ENCODE measurements around the gene MED29. TPM values are rescaled to one million over a fixed set of nuclear protein-coding genes. Genes with fewer than 3 reads are reported as not detected.

MED29 gene
- total and polyA plus RNA-seq, 10 of the 15 experiments (the other 5 are each of a cell fraction or from before 2014, with no cell fraction given): 3.2 to 36.6 (median 22.8) TPM

GRCh38 chr19:39365531-39365930 lies 25.6 kb upstream of the MED29 start (continued):
- TF ChIP-seq MAX (IDR thresholded peaks at IDR 0.05; ENCODE audit: low read depth, low read length) (no peak), PAX8 (IDR thresholded peaks at IDR 0.05) (no peak), NR2C2 (IDR thresholded peaks at IDR 0.05; ENCODE audit: borderline replicate concordance, control insufficient read depth, insufficient read length, low read depth) (no peak), GABPA (IDR thresholded peaks at IDR 0.05; ENCODE audit: low read depth) (no peak), STAT3 (IDR thresholded peaks at IDR 0.05; ENCODE audit: low read depth, low read length) (no peak), CUX1 (IDR thresholded peaks at IDR 0.05; ENCODE audit: insufficient replicate concordance, low read depth, low read length) (no peak)

GRCh38 chr19:39369200-39369599 lies 22.0 kb upstream of the MED29 start:
- RAD21 ChIA-PET (ENCODE audit: unreplicated experiment): no interaction called here
- Histone ChIP-seq H3K36me3 (ENCODE audit: control insufficient read depth in 2 of 2, insufficient read depth in 2 of 2, low read length in 1 of 2) (peaks cover 3 to 13% of the 10 kb centered on the region in 2 experiments; a peak in 2 of 4 replicates), H3K4me3 (no peak overlapping the region), H3K27ac (ENCODE audit: control insufficient read depth, insufficient read depth) (no peak overlapping the region), H3K4me2 (ENCODE audit: control insufficient read depth, insufficient read depth) (no peak overlapping the region), H4K20me1 (ENCODE audit: control insufficient read depth, insufficient read depth) (no peaks in the 10 kb centered on the region), H2AFZ (ENCODE audit: control insufficient read depth, low read depth, low read length) (no peak overlapping the region), H3K9ac (ENCODE audit: control insufficient read depth, insufficient read depth, low read length) (no peak overlapping the region), H3K79me2 (ENCODE audit: control insufficient read depth, insufficient read depth, low read length) (no peaks in the 10 kb centered on the region), H3K27me3 (replicated peaks in 1 of 2; ENCODE audit: control insufficient read depth in 2 of 2, insufficient read depth in 2 of 2, low read length in 1 of 2) (no peaks in the 10 kb centered on the region), H3K4me1 (ENCODE audit: control insufficient read depth, insufficient read depth, low read length) (0 out of 2 replicates have a peak, but pooled peaks cover under 1% of the 10 kb centered on the region), H3K9me3 (replicated peaks; ENCODE audit: control insufficient read depth, insufficient read depth, low read length) (no peaks in the 10 kb centered on the region)
- SMC1A ChIA-PET (ENCODE audit: uncharacterized antibody, unreplicated experiment): interaction anchor here (1.0 kb wide), 1 partner anchor 53 kb away, joined by 3 read pairs; no protein-coding TSS in a partner anchor
- FAIRE-seq (no peak), ATAC-seq (no peak), DNase-seq (ENCODE audit: low read depth, low spot score) (no peak)
- CTCF ChIA-PET: no interaction called here
- BruUV-seq (replicated peaks): no TSS peak
- intact Hi-C loops (cut with micrococcal nuclease; ENCODE audit: unreplicated experiment) (no loop called here), in situ Hi-C loops (cut with MboI) (no loop called here)
- 94% methylated on average over 2 of the region's 2 CpGs for WGBS (ENCODE audit: insufficient coverage, insufficient replicate concordance, low lambda C conversion rate, missing lambda C conversion rate)
- POLR2A ChIA-PET: no interaction called here
- TF ChIP-seq FOS (IDR thresholded peaks at IDR 0.05; ENCODE audit: borderline replicate concordance, extremely low read depth, insufficient read length) (no peak), MLLT1 (IDR thresholded peaks at IDR 0.05) (no peak), ZZZ3 (IDR thresholded peaks at IDR 0.05; ENCODE audit: control insufficient read depth, insufficient read length, low read depth) (no peak), TARDBP (IDR thresholded peaks at IDR 0.05; ENCODE audit: borderline replicate concordance) (no peak), NR2C1 (IDR thresholded peaks at IDR 0.05) (no peak), PKNOX1 (IDR thresholded peaks at IDR 0.05) (no peak), ZNF384 (IDR thresholded peaks at IDR 0.05; ENCODE audit: borderline replicate concordance, low read depth, low read length) (no peak), ETV6 (conservative IDR thresholded peaks at IDR 0.05 in 1 of 2, IDR thresholded peaks at IDR 0.05 in 1 of 2; ENCODE audit: borderline replicate concordance in 1 of 2, low read depth in 1 of 2) (no peak), CBX5 (IDR thresholded peaks at IDR 0.05; ENCODE audit: low read depth) (no peak), YY1 (IDR thresholded peaks at IDR 0.05; ENCODE audit: low read depth, low read length) (no peak)

Measured in GM12878 (cell line).